ENCODE data around the gene BDH1.

- TF ChIP-seq ZFP3 (CRISPR knock-in tag; IDR thresholded peaks at IDR 0.05) (no peak), PPARA (CRISPR knock-in tag; IDR thresholded peaks at IDR 0.05; ENCODE audit: borderline replicate concordance) (no peak), ZC3H10 (CRISPR knock-in tag; IDR thresholded peaks at IDR 0.05) (no peak), ARNTL (CRISPR knock-in tag; IDR thresholded peaks at IDR 0.05; ENCODE audit: borderline replicate concordance, low read depth) (no peak), PATZ1 (CRISPR knock-in tag; IDR thresholded peaks at IDR 0.05; ENCODE audit: borderline replicate concordance) (no peak), SNAI2 (CRISPR knock-in tag; IDR thresholded peaks at IDR 0.05) (no peak)
Observed at GRCh38 chr3:197475514-197475913, 80.3 kb downstream of the BDH1 start.
